DND-41 (cell line): ENCODE data around the gene PRSS56.

Experiments used
- ATAC-seq: fragments of 200-7000 bp; cut with Tn5 transposase; 3 replicates; pipeline ENCODE4 v1.9.1; 2021; ENCODE audit warnings: low read depth; ENCODE audit not compliant: insufficient read depth
- DNase-seq: peaks from one replicate; pipeline ENCODE4 v3.0.0-alpha.2; 2020
- H2AFZ ChIP-seq: 2 replicates; pipeline ENCODE4 v1.6.0; 2012; ENCODE audit warnings: low read depth, low read length
- H3K27ac ChIP-seq: 2 replicates; pipeline ENCODE4 v1.5.1; 2012; ENCODE audit warnings: low read length, inconsistent platforms
- H3K27me3 ChIP-seq: fragments of 200-600 bp; sonication (generic); 2 replicates; pipeline ENCODE4 v1.6.0; 2012; ENCODE audit warnings: low read length, mild to moderate bottlenecking, inconsistent platforms; ENCODE audit not compliant: insufficient read depth, poor library complexity
- H3K36me3 ChIP-seq: 2 replicates; pipeline ENCODE4 v1.5.1; 2012; ENCODE audit warnings: low read length, inconsistent platforms; ENCODE audit not compliant: insufficient read depth
- H3K4me1 ChIP-seq: 2 replicates; pipeline ENCODE4 v1.5.1; 2012; ENCODE audit warnings: mild to moderate bottlenecking, low read length; ENCODE audit not compliant: insufficient read depth
- H3K4me2 ChIP-seq: 2 replicates; pipeline ENCODE4 v1.6.0; 2012; ENCODE audit warnings: mild to moderate bottlenecking, moderate library complexity, low read length, inconsistent platforms; ENCODE audit not compliant: insufficient read depth
- H3K4me3 ChIP-seq, 2 experiments: fragments of 200-600 bp in 1 of 2; shearing (Covaris generic) in 1 of 2; 2 replicates each; pipeline ENCODE4 v1.5.1; 2012 to 2016; ENCODE audit warnings: inconsistent platforms in 2 of 2, low read length in 2 of 2, mild to moderate bottlenecking in 2 of 2, low read depth in 1 of 2, moderate library complexity in 1 of 2
- H3K79me2 ChIP-seq: 2 replicates; pipeline ENCODE4 v1.6.0; 2012; ENCODE audit warnings: low read length, inconsistent platforms; ENCODE audit not compliant: insufficient read depth
- H3K9ac ChIP-seq: 2 replicates; pipeline ENCODE4 v1.6.0; 2012; ENCODE audit warnings: low read depth, mild to moderate bottlenecking, inconsistent platforms, low read length, moderate library complexity
- H3K9me3 ChIP-seq: 2 replicates; pipeline ENCODE4 v1.5.1; 2012; ENCODE audit warnings: low read length, moderate library complexity, mild to moderate bottlenecking, inconsistent platforms; ENCODE audit not compliant: insufficient read depth, severe bottlenecking
- H4K20me1 ChIP-seq: 2 replicates; pipeline ENCODE4 v1.6.0; 2012; ENCODE audit warnings: low read length; ENCODE audit not compliant: insufficient read depth
- EZH2 ChIP-seq: IDR thresholded peaks from 3 replicates; pipeline ENCODE4 v1.6.1; 2012; ENCODE audit warnings: borderline replicate concordance, low read depth, mild to moderate bottlenecking, moderate library complexity, low read length, inconsistent platforms; ENCODE audit not compliant: severe bottlenecking
- TF ChIP-seq, protein P1 (sequence below): IDR thresholded peaks from 2 replicates; pipeline ENCODE4 v1.5.1; 2012; ENCODE audit warnings: borderline replicate concordance, low read length, moderate library complexity, mild to moderate bottlenecking; ENCODE audit not compliant: poor library complexity, severe bottlenecking; ENCODE audit errors: extremely low read depth

The PRSS56 gene

DNA sequence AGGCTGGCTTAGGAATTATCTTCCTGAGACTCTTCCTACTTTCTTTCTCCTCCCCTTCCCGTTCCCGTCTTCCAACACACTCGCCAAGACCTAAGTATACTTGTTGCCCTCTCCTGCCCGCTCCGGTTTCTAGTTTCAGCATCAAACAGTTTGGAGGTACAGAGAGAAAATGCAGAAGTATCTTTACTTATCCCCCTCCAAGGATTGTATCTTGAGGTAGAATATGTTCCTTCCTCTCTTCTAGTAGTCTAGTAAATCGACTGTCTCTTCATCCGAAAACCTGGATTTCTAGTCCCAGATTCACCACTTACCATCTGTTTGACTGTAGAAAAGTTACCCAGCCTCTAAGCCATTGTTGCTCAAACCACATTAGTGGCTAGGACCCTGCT, 31.1 kb downstream of the PRSS56 start:
- ATAC-seq, result no peak
- peak overlapping the region; percentile 99 for H2AFZ ChIP-seq

DNA sequence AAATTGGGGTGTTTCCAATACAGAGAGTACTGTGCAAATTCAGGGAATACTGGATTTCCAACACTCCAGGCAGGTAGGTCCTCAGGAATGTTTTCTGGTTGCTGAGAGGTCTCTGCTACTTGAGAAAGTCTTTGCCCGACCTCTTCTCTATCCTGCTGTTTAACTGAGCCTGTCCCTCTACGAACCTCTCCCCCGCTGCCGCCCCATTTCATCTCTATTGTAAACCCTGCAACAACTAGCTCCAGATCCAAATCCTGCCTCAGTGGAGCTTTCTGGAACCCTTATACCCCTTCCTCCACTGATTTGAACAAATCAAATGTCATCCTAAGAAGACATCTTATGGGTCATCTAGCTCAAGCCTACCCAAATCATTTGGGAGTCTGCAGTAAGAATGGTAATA, 31.6 kb downstream of the PRSS56 start:
- Histone ChIP-seq H3K4me2 (peak overlapping the region; percentile 94), H3K36me3 (peaks cover 38% of the 10 kb centered on the region), H3K9ac (peak overlapping the region; percentile 98; the same call in 1 of the 2 replicates), H2AFZ (no peak overlapping the region), H3K79me2 (peaks cover 91% of the 10 kb centered on the region), H3K27ac (no peak overlapping the region; the same call in 1 of the 2 replicates), H3K27me3 (no peaks in the 10 kb centered on the region), H3K4me1 (peaks cover 52% of the 10 kb centered on the region), H3K4me3 (peak overlapping the region in 1 of 2 experiments; percentile 94; a peak in 2 of 4 replicates), H3K9me3 (no peaks in the 10 kb centered on the region), H4K20me1 (peaks cover 34% of the 10 kb centered on the region)
- no peak for ATAC-seq
- TF ChIP-seq, protein P1, sequence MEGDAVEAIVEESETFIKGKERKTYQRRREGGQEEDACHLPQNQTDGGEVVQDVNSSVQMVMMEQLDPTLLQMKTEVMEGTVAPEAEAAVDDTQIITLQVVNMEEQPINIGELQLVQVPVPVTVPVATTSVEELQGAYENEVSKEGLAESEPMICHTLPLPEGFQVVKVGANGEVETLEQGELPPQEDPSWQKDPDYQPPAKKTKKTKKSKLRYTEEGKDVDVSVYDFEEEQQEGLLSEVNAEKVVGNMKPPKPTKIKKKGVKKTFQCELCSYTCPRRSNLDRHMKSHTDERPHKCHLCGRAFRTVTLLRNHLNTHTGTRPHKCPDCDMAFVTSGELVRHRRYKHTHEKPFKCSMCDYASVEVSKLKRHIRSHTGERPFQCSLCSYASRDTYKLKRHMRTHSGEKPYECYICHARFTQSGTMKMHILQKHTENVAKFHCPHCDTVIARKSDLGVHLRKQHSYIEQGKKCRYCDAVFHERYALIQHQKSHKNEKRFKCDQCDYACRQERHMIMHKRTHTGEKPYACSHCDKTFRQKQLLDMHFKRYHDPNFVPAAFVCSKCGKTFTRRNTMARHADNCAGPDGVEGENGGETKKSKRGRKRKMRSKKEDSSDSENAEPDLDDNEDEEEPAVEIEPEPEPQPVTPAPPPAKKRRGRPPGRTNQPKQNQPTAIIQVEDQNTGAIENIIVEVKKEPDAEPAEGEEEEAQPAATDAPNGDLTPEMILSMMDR, result no peak
- TF ChIP-seq EZH2, result no peak
- DNase-seq, result no peak

More for the DNA sequence above, 31.1 kb downstream of the PRSS56 start:
- Histone ChIP-seq H3K36me3 (peaks cover 38% of the 10 kb centered on the region), H3K4me1 (peaks cover 53% of the 10 kb centered on the region), H3K79me2 (peaks cover 93% of the 10 kb centered on the region), H3K9me3 (no peaks in the 10 kb centered on the region), H3K27me3 (no peaks in the 10 kb centered on the region), H3K4me2 (peak overlapping the region; percentile 94), H3K27ac (peak overlapping the region; percentile 96), H4K20me1 (peaks cover 36% of the 10 kb centered on the region), H3K9ac (peak overlapping the region; percentile 98), H3K4me3 (peak overlapping the region; percentile 77 to 94; a peak in 3 of 4 replicates)
- TF ChIP-seq, protein P1, result no peak
- no peak for TF ChIP-seq EZH2
- no peak for DNase-seq

DNA sequence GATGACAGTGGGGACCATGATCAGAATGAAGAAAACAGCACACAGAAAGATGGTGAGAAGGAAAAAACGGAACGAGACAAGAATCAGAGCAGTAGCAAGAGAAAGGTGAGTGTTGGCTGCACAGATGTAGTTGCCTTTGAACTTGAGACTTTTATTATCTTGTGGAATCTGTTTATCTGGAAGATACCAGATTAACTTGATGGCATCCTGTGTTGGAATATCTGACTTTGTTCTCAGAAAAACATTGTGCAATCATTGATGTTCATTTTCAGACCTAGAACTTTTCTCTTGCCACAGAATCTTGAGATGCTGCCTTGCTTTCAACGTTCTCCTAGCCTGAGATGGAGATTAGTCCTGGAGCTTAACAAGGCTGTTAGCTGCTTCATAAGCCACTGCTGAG, 36.2 kb downstream of the PRSS56 start:
- Histone ChIP-seq H3K36me3 (peaks cover 54% of the 10 kb centered on the region), H3K27ac (no peak overlapping the region), H3K9me3 (no peaks in the 10 kb centered on the region), H3K79me2 (peaks cover 50% of the 10 kb centered on the region), H4K20me1 (peaks cover 28% of the 10 kb centered on the region), H3K4me2 (no peak overlapping the region), H3K4me1 (peaks cover 21% of the 10 kb centered on the region), H3K27me3 (no peaks in the 10 kb centered on the region), H2AFZ (no peak overlapping the region), H3K4me3 (no peak overlapping the region), H3K9ac (no peak overlapping the region)
- TF ChIP-seq, protein P1, result no peak
- no peak for TF ChIP-seq EZH2
- no peak for DNase-seq
- no peak for ATAC-seq
